Measurements from ENCODE around the gene C6orf120. TPM values are rescaled to one million over a fixed set of nuclear protein-coding genes. Genes with fewer than 3 reads are reported as not detected.
A peak's percentile ranks its signal among the peaks of the same experiment; 100 is the strongest.

C6orf120 gene
- total RNA-seq, 1 experiment from 2014 or later: 18.6 TPM

- ATAC-seq (no peak), DNase-seq (no peak)
- Histone ChIP-seq H3K27ac (ENCODE audit: low read length) (no peak overlapping the region), H3K4me3 (ENCODE audit: low read length) (no peak overlapping the region), H4K20me1 (ENCODE audit: low read length) (no peaks in the 10 kb centered on the region), H3K27me3 (ENCODE audit: low read length) (no peaks in the 10 kb centered on the region), H3K36me3 (ENCODE audit: low read depth, low read length) (peaks cover 24% of the 10 kb centered on the region), H3K9ac (ENCODE audit: low read length) (no peak overlapping the region), H3F3A (ENCODE audit: low read length, unreplicated experiment) (no peaks in the 10 kb centered on the region), H3K4me1 (ENCODE audit: insufficient read depth, low read length) (no peaks in the 10 kb centered on the region), H3K79me2 (ENCODE audit: low read length) (no peaks in the 10 kb centered on the region), H2AFZ (ENCODE audit: low read length) (no peak overlapping the region), H3K4me2 (ENCODE audit: low read length) (no peak overlapping the region), H3K9me3 (ENCODE audit: low read length) (0 out of 2 replicates have a peak, but pooled peaks cover 2% of the 10 kb centered on the region), H3K9me2 (replicated peaks; ENCODE audit: low read length) (no peaks in the 10 kb centered on the region)
- intact Hi-C loops (cut with micrococcal nuclease): no loop called here
- ChIA-PET CTCF (no interaction called here), POLR2A (ENCODE audit: unreplicated experiment) (no interaction called here)
- TF ChIP-seq CTCF (conservative IDR thresholded peaks at IDR 0.05; ENCODE audit: low read depth, low read length) (no peak), EZH2 (IDR thresholded peaks at IDR 0.05; ENCODE audit: low read length, unreplicated experiment) (no peak), EZH2phosphoT487 (IDR thresholded peaks at IDR 0.05; ENCODE audit: borderline replicate concordance, low read length) (no peak)
- BruUV-seq (replicated peaks): no TSS peak
These were observed 17.9 kb upstream of the C6orf120 start for GRCh38 chr6:169684056-169684455.

- TF ChIP-seq CTCF (conservative IDR thresholded peaks at IDR 0.05; ENCODE audit: low read depth, low read length): no peak
- no peak for TF ChIP-seq EZH2 (IDR thresholded peaks at IDR 0.05; ENCODE audit: low read length, unreplicated experiment)
- no peak for TF ChIP-seq EZH2phosphoT487 (IDR thresholded peaks at IDR 0.05; ENCODE audit: borderline replicate concordance, low read length)
- no peaks in the 10 kb centered on the region for H3F3A ChIP-seq (ENCODE audit: low read length, unreplicated experiment)
- H3K27me3 ChIP-seq (ENCODE audit: low read length): no peaks in the 10 kb centered on the region
- H3K27ac ChIP-seq (ENCODE audit: low read length): no peak overlapping the region
- no peak for DNase-seq
- H3K9ac ChIP-seq (ENCODE audit: low read length): no peak overlapping the region
- H3K9me2 ChIP-seq (replicated peaks; ENCODE audit: low read length): no peaks in the 10 kb centered on the region
- H3K4me2 ChIP-seq (ENCODE audit: low read length): no peak overlapping the region
- BruUV-seq (replicated peaks): no TSS peak
- no peak for ATAC-seq
- ChIA-PET CTCF (no interaction called here), POLR2A (ENCODE audit: unreplicated experiment) (no interaction called here)
- no peaks in the 10 kb centered on the region for H3K4me1 ChIP-seq (ENCODE audit: insufficient read depth, low read length)
- no peak overlapping the region for H3K4me3 ChIP-seq (ENCODE audit: low read length)
- no peaks in the 10 kb centered on the region for H4K20me1 ChIP-seq (ENCODE audit: low read length)
- H2AFZ ChIP-seq (ENCODE audit: low read length): no peak overlapping the region
- peaks cover 24% of the 10 kb centered on the region for H3K36me3 ChIP-seq (ENCODE audit: low read depth, low read length)
- intact Hi-C loops (cut with micrococcal nuclease): no loop called here
- H3K9me3 ChIP-seq (ENCODE audit: low read length): 0 out of 2 replicates have a peak, but pooled peaks cover 2% of the 10 kb centered on the region
- H3K79me2 ChIP-seq (ENCODE audit: low read length): no peaks in the 10 kb centered on the region
These were observed 16.1 kb upstream of the C6orf120 start for GRCh38 chr6:169685860-169686259.

- H2AFZ ChIP-seq (ENCODE audit: low read length): no peak overlapping the region
- POLR2A ChIA-PET (ENCODE audit: unreplicated experiment): no interaction called here
- H3K9ac ChIP-seq (ENCODE audit: low read length): no peak overlapping the region
- intact Hi-C loops (cut with micrococcal nuclease): no loop called here
- BruUV-seq (replicated peaks): no TSS peak
- DNase-seq (peak; percentile 25), ATAC-seq (no peak)
- CTCF ChIA-PET: no interaction called here
- no peak overlapping the region for H3K4me3 ChIP-seq (ENCODE audit: low read length)
- H3K27me3 ChIP-seq (ENCODE audit: low read length): no peaks in the 10 kb centered on the region
- no peaks in the 10 kb centered on the region for H3F3A ChIP-seq (ENCODE audit: low read length, unreplicated experiment)
- TF ChIP-seq EZH2phosphoT487 (IDR thresholded peaks at IDR 0.05; ENCODE audit: borderline replicate concordance, low read length) (no peak), CTCF (conservative IDR thresholded peaks at IDR 0.05; ENCODE audit: low read depth, low read length) (no peak), EZH2 (IDR thresholded peaks at IDR 0.05; ENCODE audit: low read length, unreplicated experiment) (no peak)
- peaks cover 24% of the 10 kb centered on the region for H3K36me3 ChIP-seq (ENCODE audit: low read depth, low read length)
- H3K9me3 ChIP-seq (ENCODE audit: low read length): 0 out of 2 replicates have a peak, but pooled peaks cover 2% of the 10 kb centered on the region
- H3K4me2 ChIP-seq (ENCODE audit: low read length): no peak overlapping the region
- no peaks in the 10 kb centered on the region for H3K9me2 ChIP-seq (replicated peaks; ENCODE audit: low read length)
- no peaks in the 10 kb centered on the region for H4K20me1 ChIP-seq (ENCODE audit: low read length)
- no peak overlapping the region for H3K27ac ChIP-seq (ENCODE audit: low read length)
- no peaks in the 10 kb centered on the region for H3K4me1 ChIP-seq (ENCODE audit: insufficient read depth, low read length)
- 0 out of 2 replicates have a peak, but pooled peaks cover 4% of the 10 kb centered on the region for H3K79me2 ChIP-seq (ENCODE audit: low read length)
These were observed 12.6 kb upstream of the C6orf120 start for GRCh38 chr6:169689287-169689686.

Data from PC-3 (cell line).